CD4-positive, alpha-beta T cell treated with Interleukin-15 for 4 hours (primary cell): Measurements from ENCODE around the gene BAG2.

Experiments
- DNase-seq: peaks from one replicate; pipeline ENCODE4 v3.0.0-alpha.2; 2020; ENCODE audit warnings: low spot score

Gene BAG2

DNA sequence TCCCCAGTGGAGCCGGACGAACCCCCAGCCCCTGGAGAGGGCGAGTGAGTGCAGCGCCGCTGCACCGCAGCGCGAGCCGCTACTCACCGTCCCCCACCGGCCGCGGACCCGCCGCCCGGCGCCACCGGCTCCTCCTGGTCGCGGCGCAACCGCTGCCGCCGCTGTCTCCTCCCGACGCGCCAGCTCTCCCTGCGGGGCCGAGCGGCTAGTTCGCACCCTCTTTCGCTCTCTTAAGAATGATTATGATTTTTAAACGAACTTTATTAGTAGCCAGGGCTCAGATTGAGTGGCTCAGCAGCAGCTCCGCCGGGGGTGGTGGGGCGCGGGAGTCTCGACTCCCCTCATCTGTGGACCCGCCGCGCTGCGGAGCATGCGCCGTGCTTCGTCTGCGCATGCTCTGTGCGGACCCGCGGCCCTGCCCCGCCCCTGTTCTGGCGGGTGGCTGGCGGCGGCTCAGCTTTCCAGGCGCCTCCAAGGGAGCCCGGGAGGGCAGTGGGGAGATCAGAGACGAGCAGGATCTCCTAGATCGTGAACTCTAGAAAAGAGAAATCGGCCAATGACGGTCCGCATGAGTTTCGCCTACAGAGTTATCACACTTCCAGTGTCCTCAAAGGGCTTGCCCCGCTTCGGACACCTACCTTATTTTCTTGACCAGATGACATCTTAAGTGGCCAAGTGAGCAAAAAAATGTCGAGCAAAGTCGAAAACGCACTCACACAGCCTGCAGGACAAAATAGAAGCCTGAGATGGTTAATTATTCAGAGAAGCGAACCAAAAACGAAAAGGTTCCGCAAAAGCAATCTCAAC is 50.0 kb downstream of the BAG2 start, which contains the start of gene RAB23:
Gene RAB23, minus strand, starts transcription at position 372 of the 807 bp plus-strand sequence. CDS start 11,927 bp downstream, outside the sequence.
- DNase-seq: peak; percentile 85

DNA sequence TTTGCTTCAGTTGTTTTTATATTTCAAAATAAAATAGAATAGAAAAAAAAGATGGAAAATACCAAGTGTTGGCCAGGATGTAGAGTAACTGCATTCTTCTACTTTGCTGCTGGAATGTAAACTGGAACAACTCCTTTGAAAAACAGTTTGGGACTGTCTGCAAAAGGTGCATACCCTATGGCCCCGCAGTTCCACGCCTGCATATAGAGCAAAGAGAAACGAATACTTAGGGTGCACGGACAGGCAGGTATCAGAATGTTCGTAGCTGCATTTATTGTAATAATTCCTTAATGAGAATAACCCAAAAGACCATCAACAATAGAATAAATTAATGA is 50.6 kb downstream of the BAG2 start:
- DNase-seq: no peak

DNA sequence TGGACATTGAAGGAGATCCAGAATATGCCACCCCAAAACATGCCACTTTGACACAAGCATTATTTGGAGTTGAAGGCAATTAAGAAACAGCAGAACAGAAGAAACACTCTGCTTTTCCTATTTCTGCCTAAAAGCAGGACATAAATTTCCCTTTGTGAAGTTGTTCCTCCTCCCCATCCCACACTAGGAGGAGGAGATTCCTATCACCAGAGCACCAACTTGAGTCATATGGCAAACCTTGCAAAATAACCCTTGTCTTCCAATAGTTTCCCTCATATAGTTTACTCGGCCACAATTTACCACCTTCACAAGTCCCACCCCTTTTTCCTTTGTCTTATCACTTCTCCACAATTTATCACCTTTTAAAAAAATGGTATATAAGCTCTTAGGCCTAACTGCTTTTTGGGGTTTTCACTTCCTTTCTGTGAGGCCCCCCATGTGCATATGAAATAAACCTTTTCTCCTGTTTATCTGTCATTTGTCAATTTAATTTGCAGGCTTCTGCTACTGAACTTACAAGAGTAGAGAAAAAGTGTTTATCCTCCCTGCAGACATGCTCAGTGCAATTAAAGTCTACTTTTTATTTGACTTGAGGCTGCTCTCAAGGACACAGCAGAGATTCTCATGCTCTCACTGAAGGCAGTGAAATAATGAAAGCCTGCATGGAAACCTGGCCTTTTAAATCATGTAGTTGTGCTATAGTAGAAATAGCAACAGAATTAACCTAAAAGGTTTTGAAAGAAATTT is 52.8 kb downstream of the BAG2 start:
- no peak for DNase-seq

DNA sequence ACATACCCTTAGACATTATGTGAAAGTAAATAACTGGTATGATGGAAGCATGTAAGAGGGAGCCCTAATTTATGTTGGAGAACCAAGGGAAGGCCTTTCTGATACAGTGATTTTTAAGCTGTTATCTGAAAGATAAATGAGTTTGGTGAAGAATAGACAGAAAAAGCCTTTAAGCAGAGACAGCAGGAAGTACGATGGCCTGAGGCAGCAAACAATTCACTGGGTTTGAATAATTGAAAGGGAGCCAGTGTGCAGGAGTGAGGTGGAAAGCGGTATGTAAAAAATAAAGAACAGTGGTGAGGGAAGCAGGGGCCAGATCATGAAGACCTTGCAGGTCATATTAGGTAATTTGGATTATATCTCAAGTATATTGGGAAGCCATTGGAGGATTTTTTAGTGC is 54.1 kb downstream of the BAG2 start:
- DNase-seq: no peak
